Tongue (tissue), 2 donors: ENCODE results near the gene TRABD2B. TPM values are rescaled to one million over a fixed set of nuclear protein-coding genes. Genes with fewer than 3 reads are reported as not detected.

Experiments used
- DNase-seq: peaks from one replicate; pipeline ENCODE4 v3.0.0-alpha.2; 2015
- total RNA-seq: library from RNA; depleted of rRNA; stranded (reverse); fragments of >200 nt; gene quantifications from one replicate; pipeline ENCODE4 v1.2.3, GENCODE V29; 2014

Gene TRABD2B
- total RNA-seq, 1 donor from 2014 or later: 1.5 TPM

DNA sequence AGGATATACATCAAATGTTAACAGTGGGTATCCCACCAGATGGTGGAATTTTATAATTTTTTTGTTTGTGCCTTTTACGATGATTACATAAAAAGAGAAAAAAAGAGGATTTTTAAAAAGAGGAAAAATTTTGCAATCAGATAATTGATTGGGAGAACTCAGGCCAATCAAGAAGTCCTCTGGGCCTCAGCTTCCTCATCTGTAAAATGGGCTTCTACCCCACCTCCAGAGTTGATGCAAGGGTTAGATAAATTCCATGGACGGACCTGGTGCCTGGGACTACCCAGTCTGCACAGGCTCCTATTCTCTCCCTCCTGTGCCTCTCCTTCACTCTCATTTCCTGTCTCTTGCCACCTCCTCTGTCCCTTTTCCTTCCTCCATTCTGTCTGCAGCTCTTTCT lies 88.9 kb downstream of the TRABD2B start:
- no peak for DNase-seq

DNA sequence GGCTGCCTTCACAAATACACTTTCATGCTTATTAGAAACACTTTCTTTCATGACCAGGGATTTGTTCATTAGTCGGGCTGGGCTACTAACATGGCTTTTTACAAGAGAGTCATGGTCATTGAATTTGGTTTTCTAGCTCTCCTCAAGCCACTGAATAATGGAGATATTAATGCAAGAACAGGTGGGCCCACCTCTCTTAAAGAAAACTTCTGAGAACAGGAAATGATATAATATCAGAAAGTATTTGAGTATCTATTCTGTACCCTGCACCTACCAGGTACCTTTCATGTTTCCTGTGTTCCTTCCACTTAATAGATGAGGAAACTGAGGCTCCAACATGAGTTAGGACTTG lies 90.0 kb downstream of the TRABD2B start:
- no peak for DNase-seq

DNA sequence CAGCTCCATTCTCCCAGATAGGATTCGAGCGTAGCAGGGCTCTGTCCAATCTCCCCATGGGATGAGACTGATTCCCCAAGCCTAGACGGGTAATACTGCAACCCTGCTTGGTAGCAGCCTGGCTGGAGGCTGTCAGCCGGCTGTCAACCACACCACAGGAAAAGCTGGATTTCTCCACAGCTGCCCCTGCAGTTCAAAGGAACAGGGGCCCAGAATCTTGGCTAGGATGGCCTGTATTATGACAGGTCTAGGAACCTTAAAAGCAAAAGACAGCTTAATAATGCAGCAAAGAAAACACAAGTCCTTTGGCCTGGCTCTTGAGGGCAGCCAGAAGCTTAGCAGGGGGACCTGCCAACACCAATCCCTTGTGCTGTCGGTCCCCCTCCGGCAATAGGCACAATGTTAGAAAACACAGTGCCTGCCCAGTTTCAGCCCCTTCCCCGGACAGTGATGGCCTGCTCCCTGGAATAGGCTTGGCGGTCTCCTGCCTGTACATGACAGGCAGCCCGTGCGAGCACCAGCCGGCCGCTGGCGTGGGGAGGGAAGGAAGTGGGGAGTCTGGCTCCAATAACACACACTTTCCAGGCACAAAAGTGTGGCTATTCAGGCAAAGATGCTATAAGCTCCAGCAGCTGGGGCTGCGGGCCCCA lies 90.5 kb downstream of the TRABD2B start:
- DNase-seq: peak; percentile 64

DNA sequence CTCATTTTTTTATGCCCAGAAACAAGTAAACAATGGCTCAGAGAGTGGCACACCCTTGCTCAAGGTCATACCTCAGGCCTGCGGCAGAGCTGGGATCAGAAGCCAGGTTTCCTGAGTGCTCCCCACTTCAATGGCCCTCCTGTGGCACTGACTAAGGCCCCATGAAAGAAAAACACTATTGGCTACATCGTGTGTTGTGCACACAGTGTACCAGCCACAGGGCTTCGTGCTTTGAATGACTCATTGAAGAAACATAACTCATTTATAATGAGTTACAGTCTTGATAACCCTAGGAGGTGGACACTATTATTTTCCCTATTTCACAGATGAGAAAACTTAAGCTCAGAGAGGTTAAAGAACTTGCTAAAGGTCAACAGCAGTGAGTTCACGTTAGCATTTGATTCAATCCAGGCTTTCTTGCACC lies 91.2 kb downstream of the TRABD2B start:
- DNase-seq: no peak

DNA sequence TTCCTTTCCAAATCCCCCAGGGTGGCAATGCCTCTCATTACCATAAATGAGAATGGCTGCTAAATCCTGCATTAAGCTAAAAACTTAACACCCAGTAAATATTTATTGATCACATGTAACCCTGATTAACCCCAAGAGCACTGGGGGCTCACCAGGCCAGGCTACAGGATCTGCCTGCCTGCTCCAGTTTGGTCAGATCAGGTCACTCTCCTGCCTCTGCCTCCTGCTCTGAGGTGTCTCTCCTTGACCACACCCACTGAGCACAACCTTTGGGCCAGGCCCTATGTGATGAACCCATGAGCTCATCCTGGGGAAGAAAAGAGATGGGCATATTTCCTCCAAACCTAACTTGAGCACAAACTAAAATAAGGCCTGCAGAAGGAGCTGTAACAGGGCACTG lies 93.5 kb downstream of the TRABD2B start:
- DNase-seq: no peak

DNA sequence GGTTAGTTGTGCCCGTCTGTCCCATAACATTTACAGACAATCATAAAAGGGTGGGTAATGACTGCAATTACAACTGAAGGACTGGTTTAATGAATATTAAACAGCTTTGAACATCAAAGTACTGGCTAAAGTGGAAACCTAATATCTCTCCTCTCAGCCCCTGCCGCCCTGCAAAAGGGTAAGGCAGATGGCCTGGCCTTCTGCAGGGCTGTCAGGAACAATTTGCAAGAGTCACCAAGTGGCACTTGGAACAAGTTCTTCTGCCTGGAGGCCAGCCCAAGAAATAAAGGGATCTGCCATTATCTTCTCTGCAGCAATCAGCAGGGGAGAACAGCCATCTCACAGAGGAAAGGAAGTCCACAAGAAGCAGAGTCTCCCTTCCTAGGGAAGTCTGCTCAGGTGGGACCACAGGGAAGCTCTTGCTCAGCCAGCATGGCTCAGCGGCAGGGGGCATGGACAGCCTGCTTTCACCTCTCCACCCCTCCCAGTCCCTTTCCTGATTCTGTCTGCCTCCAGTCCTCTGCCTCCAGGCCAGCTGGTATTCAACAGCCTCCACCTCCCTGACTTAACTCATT lies 96.1 kb downstream of the TRABD2B start:
- DNase-seq: no peak

DNA sequence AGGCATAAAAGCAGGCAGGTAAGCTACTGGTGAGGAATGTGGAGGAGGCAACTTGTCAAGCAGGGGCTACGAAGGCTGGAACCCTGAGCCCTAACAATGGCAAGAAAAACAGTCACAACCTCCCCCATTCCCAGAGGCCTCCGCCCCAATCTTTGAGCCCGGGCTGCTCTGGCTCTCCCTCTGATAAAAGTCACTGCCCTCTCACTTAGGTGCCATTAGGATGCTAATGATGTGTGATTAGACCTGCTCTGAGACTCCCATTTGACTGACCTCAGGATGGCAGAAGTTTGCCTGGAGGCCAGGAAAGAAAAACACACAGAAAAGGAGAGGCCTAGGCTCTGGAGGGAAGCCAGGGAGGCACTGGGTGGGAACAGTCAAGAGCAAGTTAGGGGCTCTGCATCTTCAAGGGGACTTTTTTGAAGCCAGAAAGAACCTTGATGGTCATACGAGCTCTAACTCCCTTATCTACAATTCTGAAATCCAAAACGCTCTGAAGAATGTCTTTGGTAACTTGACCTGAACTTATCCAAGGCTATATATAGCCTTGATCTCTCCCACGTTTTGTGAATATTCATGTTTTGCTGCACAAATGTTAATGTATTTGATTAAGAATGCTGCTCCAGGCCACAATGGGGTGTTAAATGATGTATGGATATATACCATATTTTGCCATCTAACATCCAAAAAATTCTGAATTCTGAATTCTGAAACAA lies 98.9 kb downstream of the TRABD2B start:
- no peak for DNase-seq

DNA sequence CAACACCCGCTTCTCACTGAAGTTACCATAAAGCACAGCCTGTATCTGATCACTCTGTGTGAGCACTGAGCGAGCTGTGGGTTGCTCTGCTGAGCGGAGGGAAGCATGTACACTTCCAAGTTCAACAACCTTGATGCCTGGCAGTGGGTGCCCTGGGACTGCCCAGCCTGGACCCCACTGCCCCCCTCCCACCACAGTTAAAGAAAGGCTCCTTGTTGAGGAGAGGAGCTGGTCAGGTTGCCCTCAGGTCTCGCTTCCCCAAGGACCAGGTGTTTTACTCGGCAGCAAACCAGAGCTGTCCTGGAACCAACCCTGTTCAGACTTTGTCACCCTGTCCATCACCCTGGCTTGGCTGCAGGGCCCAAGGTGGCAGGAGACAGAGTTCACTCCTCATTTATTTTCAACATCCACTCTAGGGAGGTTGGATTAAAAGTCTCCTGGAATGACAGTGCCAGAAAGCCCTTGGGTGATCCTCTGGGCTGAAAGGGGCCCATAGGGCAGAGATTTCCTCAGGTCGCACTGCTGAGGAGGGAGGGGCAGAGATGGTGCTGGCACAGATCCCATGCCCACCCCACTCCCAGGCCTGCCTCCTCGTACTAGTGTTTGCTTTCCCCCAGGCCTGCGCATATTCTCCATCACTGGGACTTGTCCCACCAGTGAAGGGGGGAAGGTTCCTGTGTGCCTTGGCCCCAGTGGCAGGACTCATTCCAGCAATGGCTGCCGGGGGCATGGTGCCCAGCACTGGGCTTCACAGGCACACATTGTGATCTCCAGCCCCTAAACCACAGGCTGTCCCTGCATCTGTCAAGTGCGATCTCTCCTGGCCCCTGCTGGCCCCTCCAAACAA lies 101.7 kb downstream of the TRABD2B start:
- peak; percentile 59 for DNase-seq

DNA sequence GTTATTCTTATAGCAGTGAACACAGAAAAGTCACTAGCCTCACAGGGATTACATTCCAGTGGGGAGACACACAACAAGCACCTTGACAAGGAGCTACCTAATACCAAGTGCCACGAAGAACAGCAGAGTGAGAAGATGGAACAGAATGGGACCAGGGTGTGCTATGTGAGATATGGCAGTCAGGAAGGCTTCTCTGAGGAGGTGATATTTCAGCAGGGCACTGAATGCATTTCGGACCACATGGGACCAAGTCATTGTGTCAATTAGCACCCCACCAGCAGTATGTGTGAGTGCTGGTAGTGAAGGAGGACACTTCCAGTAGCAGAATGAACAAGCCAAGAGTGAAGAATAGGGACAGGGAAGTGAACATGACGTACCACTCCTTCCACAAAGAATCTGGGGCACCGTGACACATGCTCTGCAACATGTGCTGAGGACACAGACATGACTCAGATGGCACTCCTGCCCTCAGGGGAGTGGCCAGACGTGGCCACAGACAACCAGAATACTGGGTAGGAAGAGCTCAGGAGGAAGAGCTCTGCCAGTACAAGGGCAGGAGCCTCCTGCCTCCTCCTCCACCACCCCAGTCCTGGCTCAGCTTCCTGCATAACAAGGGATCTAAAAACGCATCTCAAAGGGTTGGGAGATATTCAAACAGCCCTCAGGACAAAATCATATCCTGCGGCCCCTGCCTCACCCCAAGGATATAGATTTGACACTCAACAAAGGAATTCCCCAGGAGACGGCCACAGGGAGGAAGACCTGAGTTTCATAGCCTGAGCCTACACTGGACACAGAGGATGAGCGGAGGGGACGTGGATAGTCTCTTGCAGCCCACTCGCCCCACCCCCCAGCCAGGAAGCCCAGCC lies 102.5 kb downstream of the TRABD2B start:
- DNase-seq: no peak

DNA sequence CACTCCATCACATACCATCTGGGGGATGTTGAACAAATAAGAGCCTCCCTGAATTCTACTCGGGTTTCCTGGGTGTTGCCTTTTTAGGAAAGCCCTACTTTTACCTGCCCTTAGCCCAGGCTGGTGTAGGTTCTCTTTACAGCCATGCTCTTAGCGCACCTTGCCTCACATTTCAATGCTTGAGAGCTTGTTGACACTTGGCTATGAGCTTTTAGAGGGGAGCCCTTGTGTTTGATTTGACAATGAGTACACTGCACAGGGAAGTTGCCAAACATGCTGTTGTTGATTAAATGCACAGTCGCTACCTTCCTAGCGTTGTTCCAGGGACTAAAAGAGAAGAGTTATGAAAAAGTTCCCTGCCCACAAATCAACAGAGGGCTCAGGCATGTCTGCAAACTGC lies 103.8 kb downstream of the TRABD2B start:
- no peak for DNase-seq

DNA sequence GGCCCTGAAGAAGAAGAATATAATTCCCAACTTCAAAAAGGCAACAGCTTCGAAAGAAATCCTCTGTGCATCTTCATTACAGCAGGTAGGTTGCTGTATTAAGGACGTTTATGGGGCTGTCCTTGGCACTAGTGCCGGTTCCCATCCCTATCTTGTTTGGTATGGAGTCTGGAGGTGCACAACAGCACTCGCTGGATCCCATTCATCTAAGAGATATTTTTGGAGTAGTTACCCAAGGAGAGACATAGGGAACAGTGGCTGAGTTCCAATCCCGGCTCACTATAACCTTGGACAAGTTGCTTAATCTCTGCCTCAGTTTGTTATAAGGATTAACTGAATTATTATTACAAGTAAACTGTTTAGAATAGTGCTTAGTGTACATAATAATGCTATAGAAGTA lies 106.4 kb downstream of the TRABD2B start:
- no peak for DNase-seq

DNA sequence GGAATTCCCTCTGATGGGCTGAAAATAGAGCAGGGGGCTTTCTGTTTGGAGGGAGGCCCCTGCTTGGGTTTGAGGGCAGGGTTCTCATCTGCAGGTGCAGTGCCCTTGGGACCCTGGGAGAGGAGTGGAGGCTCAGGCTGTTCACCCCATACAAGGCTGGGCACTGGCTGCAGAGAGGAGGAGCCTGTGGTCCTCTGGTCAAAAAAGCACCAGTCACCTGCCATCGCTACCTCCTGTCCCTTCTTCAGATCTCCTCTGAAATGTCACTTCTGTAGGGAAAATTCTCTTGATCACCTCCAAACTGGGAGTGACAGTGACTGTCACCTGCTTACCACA lies 108.9 kb downstream of the TRABD2B start:
- DNase-seq: no peak

DNA sequence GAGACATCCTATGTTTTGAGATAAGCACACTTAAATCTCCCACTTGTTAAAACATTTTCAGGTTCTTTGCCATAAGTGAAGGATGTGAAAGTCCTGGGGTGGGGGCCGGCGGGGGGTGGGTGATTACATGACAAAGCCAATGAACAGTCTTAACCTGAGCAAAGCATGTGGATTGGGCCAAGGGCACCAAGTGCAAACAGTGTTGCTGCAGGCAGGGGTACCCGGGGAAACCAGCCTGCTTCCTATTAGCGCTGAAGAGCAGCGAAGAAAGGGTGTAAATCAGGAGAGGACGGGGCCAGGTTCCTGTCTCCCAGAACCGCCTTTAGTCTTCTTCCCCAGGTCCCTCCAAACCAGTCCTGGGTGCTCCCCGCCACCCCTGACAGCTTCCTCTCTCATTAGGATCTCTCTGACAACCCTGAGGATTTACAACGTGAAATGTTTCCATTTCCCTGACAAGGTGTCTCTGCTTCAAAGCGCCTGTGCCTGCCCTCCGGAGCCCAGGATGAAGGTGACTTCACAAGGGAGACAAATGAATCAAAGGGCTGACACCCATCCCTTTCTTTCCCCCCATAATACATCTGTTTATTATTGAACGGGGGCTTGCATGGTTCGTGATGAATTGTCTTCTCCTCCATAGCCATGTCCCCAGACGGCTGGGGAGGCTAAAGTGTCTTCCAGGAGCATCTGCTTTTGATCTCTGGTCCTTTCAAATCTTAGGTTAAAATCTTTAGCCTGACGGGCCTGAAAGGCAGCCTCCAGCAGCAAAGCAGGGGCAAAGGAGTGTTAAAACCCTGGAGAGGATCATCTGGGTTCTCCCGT lies 109.5 kb downstream of the TRABD2B start:
- DNase-seq: no peak

DNA sequence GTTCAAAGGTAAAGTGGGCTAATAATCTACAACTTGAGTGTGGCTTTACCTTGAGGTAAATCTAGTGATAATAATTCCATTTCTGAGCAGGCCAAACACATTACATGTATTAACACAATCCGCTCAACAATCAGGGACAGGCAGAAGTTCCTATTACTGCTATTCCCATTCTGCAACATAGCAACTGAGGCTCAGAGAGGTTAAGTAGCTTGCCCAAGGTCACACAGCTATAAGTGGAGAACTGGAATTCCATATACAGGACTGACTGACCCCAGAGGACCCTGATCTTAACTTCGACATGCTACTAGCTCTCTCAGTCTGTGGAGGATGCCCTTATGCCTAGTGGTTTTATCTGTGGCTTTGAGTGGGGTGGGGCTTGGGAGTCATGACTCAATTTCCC lies 110.1 kb downstream of the TRABD2B start:
- DNase-seq: no peak

DNA sequence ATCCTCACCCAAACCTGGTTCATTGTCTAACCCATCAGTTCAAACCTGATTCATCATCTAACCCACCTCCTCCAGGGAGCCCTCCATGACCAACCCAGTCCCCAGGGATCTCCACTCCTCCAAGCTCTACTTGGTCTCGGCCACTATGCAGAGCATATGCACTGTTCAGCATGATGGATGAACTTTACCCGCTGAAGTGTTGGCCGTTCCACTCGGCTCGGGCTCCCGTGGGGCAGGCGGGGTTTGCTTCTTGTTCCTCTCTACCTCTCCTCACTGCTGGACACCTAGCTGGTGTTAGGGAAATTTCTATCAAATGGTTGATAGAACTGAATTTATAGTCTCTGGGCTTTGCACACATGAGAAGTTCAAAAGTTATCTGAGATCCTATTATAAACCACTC lies 111.0 kb downstream of the TRABD2B start:
- DNase-seq: no peak

DNA sequence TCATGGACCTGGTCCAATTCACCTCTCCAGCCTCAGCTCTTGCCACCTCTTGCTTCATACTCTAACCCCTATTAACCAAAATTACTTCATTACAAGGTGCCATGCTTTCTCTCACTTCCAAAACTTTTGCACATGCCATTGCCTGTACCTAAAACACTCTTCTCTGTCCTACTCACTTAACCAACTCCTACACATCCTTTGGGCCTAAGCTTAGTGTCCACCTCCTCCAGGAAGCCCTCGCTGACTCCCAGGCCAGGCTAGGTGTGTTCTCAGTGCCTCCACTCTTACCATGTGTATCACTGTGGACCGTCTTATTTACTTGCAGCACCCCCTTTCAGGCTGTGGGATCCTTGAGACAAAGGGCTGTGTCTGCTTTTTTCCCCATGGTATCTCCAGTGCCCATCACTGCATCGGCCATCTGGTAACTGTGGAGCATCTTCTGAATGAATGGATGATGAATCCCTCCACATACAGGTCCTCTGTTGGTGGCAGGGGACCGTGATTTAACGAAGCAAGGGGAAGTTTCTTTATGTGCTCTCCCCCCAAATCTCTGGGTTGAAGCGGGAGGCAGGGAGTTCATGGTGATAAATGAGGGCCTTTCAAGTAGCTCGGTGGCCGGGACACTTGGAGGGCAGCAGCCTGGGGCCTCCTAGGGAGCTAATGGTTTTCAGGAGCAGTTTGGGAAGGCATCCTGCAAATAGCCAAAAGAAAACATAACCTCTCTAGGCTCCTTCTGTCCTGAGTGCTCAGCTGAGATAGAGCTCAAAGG lies 111.9 kb downstream of the TRABD2B start:
- no peak for DNase-seq

DNA sequence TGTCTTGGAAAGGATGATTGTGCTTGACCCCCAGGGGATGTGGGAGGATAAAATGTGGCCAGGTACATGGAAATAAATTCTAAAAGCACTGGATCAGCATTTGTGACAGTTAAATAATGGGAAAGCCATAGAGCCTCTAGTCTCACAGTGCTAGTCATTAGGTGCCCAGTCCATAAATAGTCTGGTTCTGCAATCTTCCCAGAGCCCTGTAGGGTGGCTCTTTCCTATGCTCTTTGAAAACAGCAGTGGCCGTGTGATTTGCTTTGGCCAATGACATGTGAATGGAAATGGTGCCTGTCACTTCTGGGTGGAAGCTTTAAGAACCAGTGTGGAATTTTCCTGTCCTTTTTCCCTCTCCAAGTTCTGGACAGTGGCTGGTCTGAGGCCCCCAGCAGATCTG lies 113.2 kb downstream of the TRABD2B start:
- DNase-seq: no peak

DNA sequence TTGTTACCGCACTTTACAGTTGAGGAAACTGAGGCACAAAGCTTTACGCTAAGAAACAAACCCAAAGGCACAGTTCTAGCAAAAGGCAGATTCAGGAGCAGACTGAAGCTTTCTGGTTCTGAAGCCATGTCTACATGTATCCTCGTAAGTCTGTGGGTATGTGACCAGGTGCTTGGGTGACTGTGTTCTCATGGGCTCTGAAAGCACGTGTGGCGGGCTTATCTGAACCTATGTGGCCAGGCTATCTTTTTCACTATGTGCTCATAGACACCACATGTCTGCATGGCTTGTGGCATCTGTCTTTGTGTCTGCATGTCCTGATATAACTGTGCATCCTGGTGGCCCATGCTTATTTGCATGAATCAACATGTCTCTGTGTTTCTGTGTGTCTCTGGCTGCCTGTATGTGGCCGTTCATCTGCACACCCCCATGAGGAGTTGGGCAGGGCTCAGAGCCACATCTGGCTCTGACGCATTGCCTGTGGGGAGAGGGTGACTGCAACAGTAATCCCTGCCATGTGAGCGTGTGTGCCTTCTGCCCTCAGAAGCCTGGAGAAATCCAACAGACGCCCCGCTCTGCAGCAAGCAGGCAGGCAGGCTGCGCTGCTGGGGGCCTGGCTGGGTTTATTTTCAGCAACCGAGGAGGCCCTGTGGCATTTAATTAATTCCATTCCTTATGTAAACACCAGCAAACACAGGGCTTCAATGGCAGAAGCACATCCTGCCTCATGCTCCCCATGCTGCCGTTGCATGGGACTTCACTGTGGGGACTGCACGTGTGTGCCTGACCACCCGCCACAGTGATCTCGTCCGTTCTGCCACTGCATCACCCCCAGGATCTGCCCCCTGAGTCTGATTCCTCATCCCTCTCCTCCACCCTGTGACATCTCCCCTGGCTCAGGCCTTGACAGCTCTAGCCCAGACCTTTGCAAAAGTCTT lies 115.4 kb downstream of the TRABD2B start:
- DNase-seq: peak; percentile 74

DNA sequence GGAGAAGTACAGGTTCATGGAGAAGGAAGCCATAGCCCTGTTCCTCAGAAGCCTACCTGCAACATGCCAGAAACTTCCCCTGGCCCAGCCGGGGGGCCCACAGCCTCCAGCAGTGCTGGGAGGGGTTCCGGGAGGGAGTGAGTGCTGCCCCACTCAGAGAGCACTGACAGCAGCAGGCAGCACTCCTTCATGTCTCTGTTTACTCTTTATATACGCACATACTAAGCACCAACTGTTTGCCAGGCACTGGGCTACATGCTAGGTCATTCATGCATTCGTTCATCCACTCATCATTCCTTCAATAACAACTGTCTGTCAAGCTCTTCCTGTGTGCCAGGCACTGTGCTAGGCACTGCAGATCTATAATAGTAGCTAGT lies 120.6 kb downstream of the TRABD2B start:
- DNase-seq: no peak
